HG03571 (cell line): ENCODE results near the gene CGREF1.

Experiments
- ATAC-seq: cut with Tn5 transposase; IDR thresholded peaks from one replicate; pipeline ENCODE4 v1.9.1; 2021; ENCODE audit not compliant: unreplicated experiment

The CGREF1 gene

DNA sequence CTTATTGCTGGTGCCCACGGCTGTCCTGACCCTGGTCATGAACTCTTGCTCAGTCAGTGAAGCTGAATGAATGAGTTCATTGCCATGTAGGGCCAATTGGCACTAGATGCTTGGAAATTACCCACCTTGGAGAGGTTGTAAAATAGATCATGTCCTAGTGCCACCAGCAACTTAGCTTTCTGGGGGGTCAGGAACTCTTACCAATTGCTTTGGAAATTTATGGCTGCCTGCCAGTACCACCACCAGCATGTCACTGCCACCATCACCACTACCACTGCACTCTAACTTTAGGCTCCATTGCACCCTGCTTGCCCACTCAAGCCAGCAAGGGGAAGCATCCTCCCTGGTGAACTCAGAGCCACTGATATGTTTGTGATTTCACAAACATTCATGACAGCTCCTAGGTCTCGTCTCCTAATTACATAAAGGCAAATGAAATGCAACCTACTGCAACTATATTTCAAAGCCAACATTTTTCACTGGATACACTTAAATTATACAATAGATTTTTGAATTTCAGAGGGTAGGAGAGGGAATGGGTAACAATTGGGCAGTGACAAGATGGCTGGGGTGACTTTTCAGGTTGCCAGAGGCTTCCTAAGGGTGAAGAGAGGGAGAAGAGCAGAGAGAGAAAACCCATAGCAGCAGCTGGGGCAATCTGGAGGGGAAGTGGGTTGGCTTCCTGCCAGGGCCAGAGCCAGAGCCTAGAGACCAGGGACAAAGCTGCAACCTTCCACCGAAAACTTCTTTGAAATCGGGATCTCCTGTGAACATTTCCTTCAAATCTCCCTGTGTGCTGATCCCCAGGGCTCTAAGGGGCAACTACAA is 44.0 kb downstream of the CGREF1 start:
- ATAC-seq, result no peak

DNA sequence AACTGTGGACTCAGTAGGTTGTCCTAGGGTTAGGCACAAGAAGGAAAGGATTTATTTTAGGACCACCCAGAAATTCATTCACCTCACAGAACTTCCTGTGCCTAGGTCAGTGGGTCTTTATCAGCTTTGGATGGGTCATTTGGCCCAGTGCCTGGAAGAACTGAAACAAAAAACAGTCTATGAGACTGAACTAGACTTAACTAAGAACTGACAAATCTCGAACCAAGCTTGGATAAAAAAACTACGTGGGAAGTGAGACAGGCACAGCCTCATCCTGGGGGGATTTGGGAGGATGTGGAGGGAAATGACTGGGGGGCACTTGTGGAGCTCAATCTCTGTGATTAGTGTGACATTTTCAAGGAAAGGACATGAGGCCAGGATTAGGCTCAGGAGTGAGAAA is 45.1 kb downstream of the CGREF1 start:
- no peak for ATAC-seq

DNA sequence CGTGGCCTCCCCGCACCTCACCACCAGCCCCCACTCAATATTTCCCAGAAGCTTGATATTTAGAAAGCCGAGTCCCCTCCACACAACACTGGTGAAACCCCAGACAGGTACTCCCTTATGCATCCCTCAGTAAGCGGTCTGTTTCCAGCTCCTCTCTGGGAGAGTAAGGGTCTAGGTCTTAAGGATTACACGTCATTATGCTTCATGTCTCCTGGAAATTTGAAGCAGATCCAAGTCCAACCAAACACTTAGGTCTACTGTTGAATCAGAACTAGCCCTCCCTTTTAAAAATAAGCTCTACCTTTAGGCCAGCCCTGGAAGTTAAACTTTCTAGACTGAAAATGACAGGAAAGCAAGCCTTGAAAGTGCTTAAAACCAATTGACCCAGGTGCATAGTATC is 46.0 kb downstream of the CGREF1 start:
- no peak for ATAC-seq

DNA sequence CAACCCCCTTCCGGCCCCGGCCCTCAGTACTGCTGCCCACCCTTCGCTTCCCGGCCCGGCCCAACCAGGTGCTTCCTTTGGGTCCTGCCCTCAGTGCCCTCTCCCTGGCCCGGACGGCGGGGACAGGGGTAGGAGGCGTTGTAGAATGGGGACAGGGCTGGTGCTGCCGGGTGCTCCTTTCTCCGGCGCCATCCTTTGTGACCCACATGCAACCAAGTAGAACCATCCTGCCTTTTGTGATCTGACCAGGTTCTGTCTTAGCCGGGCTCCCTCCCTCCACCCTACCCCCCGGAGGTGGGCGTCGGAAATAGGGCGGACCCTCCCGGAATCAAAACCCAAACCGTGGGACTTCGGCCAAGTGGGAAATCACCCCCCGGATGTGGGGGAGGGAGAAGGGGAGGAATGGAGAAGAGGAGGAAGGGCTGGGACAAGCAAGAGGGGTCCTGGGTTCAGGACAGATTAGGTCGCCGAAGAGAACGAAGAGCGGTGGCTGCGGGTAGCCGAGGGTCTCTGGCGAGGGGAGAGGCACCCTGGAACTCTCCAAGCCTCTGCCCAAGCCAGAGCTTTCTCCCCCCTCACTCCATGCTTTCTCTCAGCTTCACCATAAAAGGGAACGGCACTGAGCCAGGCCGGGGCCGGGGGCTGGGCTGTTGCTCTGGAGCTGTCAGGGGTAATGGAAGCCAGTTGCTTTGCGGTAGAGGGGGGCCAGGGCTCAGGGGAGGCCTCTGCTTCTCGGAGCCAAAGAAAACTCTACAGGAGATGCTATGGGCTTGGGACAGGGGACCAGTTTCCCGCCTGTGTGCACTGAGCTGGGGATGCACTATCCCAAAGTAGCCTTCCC is 46.7 kb downstream of the CGREF1 start:
- ATAC-seq, result no peak

DNA sequence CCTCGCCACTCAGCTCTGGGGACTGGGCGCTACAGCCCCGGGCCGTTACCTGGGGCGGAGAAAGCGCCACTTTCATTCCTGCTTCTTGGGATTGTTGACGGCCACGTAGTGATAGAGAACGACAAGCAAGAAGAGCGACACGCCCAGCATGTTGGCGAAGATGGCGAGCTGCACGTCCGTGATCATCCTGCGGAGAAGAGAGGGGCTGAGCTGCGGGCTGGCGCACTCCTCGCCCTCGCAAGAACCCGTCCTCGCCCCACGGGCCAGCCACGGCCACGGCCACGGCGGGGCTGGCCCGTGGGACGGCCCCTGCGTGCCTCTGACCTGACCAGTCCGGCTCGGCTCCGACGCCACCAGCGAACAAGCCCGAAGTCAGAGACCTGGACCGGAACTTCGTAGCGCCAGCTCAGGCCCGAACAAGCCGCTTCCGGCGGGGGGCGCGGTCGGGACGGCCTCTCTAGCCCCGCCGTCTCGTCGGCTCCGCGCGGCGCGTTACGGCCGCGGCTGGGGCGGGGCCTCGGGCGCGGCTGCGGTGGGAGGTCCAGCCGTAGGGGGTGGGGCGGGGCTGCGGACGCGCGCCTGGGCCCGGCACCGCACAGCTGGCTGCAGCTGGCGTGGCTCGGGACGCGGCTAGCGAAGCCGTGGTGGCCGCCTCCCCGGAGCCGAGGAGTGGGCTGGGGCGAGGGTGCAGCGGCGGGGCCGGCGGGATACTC is 47.5 kb downstream of the CGREF1 start, which contains the start of gene OST4:
Gene OST4 (minus strand): TSS at position 378 of the 713 bp plus-strand sequence.
- peak; percentile 87 for ATAC-seq

DNA sequence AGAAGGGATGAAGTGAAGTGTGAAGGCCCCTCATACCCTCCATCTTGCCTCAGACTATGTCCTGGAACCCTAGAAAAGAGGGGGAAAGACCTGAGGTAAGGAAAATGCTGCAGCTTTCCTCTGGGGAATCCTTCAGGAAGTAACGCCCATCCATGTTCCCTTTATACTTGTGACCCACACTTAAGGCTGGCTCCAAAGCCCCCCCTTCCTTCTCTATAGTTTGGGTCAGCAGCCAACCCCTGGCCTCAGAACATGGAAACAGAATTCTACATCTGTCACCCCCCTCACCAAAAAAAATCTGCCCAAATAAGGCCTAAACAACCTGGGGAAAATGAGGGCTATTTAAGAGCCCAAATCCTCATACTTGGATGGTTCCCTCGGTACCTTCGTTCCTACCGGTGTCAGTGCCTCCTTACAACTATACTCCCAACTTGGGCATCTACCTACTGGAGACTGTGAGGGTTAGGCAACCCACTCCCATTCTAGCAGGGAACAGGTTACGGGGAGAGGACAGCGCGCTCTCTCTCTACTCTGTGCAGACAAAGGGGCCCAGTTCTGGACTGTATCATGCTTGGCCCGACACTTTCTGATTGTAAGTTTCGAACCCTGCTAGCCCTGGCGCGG is 48.2 kb downstream of the CGREF1 start:
- peak; percentile 3 for ATAC-seq

DNA sequence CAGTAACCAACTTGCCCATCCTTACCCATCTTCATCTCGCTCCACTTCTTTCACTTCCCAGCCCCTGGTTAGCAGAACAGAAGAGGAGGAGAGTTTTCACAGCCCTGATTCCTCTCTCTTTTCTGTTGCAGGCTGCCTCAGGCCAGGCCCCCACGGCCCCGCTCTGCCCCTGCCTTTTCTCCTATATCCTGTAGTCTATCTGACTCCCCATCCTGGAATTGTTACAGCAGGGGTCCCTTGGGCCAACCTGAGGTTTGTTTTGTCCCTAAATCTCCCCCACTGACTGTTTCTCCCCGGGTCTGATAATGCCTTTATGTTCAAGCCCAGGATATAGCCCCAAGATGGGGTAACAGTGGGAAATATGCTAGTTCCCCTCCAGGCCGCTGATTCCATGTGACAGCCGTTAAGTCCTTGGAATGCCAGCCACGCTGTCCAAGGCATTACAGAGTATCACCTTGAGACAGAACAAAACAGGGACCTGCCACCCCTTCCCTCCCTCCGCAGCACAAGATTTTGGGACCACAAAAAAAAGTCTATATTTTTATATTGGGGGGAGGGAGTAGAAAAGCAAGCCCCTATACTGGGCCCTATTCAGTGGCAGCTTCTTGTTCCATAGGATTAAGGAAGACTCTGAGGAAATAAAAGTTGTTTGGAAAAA is 48.8 kb downstream of the CGREF1 start:
- ATAC-seq, result no peak

DNA sequence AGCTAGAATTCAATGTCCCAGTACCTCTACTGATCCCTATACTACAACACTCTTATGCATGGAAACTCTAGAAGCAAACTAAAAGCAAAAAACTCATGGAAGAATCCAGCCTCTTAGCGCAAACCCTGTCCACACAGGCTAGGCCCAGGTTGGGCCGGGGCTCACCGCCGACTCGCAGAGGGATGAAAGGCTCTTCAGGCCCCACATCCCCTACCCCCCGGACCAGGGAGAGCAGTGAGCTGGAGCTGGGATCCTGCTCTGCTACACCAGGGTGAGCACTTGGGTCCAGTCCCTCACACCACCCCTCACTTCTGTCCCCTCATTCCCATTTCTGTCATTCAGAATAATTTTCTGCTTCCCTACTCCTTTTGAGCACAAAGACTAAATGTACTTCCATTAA is 49.5 kb downstream of the CGREF1 start:
- no peak for ATAC-seq

DNA sequence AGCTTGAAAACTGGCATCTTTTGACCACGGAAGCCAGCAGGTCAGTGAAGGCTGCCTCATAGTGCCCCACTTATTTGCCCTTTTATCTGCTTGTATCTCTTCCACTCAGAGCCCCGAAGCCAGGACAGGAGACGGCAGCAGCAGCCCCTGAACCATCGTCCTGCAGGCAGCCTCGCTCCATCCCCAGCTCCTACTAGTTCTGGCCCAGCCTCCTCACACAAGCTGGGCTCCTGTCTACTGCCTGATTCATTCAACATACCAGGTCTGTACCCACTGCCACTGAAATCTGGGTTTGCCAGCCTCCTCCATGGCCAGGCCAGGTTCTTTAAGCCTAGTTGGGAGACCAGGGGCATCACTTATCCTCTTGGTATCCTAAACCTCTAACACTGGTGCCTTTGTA is 51.5 kb downstream of the CGREF1 start:
- ATAC-seq, result no peak

DNA sequence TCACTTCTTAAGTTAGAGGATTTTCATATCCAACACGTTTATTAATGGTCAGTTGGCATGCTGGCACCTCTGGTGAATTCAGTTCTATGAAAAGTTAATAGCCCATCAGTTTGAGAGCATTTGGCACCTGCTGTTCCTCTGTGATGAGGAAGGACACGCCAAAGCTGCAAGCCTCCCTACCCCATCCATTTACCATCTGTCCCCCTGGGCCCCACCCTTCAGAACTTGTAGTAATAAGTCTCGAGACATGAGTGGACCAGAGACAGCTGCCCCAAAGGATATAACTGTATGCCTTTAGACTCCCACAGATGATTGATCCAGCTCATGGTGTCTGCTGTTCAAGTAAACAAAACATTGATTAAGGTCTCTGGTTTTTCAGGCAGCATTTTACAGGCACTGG is 53.8 kb downstream of the CGREF1 start:
- no peak for ATAC-seq

DNA sequence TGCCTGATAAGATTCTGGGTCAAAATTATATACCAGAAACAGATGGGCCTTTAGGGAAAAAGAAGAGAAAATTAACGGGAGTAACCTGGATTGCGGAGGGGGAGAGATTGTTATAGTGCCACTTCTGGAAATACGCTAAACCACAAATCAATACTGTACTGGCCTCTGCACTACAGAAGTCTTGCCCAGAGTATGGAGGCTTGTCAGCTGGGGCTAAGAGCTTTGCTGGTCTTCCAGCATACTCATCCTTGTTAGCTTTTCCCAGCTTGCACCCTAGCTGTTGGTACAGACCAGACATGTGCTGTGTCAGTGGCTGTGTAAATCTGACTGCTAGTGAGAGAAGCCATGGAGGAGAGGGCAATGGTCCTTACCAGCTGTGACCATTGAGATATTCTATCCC is 58.6 kb downstream of the CGREF1 start:
- no peak for ATAC-seq

DNA sequence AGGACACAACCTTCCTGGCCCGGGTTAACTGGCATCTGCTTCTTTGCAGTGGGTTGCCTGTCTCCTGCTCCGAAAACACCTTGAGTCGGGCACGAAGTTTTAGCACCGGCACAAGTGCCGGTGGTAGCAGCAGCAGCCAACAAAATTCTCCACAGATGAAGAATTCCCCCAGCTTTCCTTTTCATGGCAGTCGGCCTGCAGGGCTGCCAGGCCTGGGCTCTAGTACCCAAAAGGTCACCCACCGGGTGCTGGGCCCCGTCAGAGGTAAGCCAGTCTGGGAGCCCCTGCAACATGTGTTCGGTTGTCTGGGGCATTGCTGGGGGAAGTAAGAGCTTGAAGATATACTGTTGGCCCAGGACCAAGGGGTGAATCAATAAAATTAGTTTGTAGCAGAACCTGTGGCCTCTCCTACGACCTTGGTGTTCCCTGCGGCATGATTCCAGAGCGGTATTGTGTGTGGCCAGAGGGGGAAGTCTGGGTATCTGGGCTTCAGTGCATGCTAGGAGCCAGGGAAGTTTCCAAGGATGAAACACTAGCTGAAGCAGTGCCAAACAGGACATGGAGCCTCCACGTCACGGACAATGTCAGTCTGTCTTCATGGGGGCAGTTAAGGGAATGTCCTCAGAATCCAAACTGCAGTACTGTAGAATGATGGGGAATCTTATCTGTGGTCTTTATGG is 59.6 kb downstream of the CGREF1 start:
- no peak for ATAC-seq

DNA sequence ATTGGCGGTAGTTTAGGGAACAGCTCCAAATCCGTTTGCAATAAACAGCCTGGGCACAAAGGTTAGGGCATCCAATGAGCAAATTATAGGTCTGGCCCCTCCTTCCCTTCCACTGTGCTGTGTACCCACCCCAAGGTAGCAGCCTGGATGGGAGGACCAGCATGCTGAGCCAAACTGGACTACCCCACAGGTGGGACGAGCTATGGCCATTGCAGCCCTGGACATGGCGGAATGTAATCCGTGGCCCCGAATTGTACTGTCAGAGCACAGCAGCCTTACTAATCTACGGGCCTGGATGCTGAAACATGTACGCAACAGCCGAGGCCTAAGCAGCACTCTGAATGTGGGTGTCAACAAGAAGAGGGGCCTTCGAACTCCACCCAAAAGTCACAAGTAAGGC is 60.7 kb downstream of the CGREF1 start:
- no peak for ATAC-seq

DNA sequence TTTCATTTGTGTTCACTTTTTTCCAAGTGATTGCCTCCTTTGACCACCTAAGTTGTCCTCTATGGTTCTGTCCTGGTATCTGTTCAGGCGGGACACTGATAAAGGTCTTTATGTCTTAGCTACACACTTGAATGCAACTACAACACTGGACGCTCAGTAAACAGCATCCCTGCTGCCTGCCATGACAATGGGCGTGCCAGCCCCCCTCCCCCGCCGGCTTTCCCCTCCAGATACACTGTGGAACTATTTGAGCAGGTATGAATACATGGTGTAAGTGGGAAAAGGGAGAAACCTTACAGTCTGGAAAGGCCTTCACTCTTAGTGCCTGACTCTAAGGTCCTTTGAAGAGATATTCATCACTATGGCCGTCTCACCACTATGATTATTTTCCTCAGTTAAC is 61.7 kb downstream of the CGREF1 start:
- ATAC-seq, result no peak

DNA sequence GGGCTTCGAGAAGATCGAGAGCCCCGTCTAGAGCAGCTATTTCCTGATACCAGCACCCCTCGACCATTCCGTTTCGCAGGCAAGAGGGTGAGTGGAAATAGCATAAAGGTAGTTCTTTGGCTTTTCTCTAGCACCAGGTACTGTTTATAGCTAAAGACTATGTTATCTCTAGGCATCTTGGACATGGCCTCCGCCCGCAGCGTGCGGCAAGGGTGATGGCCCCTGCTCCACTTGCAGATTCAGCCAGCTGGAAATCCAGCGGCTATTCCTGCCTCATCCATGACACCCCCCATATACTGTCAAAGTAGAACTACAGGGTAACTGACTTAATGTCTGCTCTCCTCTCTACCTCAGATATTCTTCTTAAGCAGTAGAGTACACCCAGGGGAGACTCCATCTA is 64.2 kb downstream of the CGREF1 start:
- ATAC-seq, result no peak

DNA sequence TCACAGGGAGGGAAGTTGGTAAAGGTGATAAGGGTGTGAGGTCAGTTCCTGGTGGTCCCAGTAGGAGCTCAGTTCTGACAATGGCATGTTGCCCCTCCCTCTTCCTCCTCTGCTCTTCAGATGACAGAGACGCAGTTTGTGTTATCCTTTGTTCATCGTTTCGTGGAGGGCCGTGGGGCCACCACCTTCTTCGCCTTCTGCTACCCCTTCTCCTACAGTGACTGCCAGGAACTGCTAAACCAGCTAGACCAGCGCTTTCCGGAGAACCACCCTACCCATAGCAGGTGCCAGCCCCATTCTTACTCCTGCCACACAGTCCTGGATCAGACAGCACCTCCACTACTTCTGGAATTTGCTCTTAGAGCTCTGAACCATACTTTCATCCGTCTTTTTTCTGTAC is 65.2 kb downstream of the CGREF1 start:
- ATAC-seq, result no peak

DNA sequence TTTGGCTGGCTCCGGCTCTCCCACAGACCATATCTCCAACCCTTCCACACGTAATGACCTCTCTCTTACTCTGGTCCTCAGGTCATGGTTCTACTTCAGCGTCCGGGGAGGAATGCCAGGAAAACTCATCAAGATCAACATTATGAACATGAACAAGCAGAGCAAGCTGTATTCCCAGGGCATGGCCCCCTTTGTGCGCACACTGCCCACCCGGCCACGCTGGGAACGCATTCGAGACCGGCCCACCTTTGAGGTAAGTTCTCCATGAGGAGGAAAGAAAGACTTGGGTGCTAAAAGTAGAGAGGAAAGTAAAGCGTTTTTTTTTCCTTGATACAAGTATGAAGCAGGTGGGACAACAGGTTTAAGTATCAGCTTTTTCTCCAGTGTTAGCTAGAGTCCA is 65.6 kb downstream of the CGREF1 start:
- no peak for ATAC-seq

DNA sequence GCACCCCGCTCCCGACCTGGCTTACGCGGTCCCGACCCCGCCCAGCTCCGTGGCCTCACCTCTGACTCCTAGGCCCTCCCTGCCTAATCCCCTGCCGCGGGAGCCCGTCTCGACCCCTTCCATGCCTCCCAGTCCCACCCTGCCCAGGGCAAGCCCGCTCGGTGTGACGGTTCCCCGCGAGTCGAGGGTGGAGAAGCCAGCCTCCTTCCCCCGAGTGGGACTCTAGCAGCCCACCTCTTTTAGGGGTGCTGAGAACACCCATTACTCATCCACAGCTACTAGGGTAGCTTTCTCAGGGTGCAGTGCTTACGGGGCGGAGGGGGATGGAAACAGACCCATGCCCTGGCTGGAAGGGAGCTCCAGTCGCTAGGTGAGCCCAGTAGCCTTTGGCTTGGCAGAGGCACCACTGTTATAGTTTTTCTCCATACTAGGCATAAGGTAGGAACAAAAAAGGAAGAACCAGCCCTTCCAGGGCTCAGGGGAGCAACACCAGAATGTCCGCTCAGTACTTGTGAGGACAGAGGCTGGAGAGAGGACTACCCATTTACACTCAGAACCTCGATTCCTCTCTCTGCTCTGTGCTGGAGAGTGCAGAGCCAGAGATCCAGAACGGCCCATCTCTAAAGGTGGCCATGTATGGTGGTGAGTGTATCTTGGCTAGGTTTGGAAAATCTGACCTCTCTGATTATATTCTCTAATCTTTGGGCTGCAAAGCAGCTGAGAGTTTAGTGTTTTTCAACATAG is 66.9 kb downstream of the CGREF1 start:
- no peak for ATAC-seq
